Measurements from ENCODE around the gene CDY2A.
"Not testable (repeated sequence)": the region's sequence is repeated elsewhere in the genome, so short reads cannot be mapped to it uniquely, and the experiment has no call there.

Gene CDY2A, protein sequence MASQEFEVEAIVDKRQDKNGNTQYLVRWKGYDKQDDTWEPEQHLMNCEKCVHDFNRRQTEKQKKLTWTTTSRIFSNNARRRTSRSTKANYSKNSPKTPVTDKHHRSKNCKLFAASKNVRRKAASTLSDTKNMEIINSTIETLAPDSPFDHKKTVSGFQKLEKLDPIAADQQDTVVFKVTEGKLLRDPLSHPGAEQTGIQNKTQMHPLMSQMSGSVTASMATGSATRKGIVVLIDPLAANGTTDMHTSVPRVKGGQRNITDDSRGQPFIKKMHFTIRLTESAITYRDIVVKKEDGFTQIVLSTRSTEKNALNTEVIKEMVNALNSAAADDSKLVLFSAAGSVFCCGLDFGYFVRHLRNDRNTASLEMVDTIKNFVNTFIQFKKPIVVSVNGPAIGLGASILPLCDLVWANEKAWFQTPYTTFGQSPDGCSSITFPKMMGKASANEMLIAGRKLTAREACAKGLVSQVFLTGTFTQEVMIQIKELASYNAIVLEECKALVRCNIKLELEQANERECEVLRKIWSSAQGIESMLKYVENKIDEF

DNA sequence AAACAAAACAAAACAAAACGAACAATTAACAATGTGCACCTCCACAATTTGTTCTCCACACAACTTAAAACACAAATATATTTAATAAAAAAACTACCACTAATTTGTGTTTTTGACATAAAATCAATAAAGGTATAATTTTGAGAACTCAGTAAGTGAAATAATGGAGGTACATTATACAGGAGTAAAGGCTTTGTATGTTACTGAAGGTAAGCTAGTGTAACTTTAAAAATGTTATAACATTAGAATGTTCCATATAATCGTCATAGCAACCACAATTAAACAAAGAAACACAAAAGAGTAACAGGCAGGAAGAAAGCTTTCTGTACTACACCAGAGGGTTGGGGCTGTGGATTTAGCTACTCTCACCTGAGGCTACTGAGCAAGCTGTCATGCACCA is at the start of gene CDY2A:
Gene CDY2A, plus strand, starts transcription at position 301 of the 400 bp plus-strand sequence. CDS start 328 bp downstream, outside the sequence.
- CTCF ChIA-PET; DNase-seq (ENCODE audit: extremely low spot score); POLR2A ChIA-PET: not testable (repeated sequence)

DNA sequence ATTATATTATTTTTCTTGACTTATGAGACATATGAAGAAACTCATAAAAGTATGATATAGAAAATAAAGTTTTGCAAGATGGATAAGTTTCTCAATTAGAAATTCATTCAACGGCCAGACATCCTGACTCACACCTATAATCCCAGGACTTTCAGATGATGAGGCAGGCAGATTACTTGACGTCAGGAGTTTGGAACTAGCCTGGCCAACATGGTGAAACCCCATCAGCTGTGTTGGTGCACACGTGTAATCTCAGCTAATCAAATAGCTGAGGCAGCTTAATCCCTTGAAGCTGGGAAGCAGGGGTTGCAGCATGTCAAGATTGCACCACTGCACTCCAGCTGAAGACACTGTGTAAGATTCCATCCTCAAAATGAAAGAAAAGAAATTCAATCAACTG is 28.0 kb upstream of the CDY2A start:
- CTCF ChIA-PET; DNase-seq (ENCODE audit: extremely low spot score); POLR2A ChIA-PET: not testable (repeated sequence)

DNA sequence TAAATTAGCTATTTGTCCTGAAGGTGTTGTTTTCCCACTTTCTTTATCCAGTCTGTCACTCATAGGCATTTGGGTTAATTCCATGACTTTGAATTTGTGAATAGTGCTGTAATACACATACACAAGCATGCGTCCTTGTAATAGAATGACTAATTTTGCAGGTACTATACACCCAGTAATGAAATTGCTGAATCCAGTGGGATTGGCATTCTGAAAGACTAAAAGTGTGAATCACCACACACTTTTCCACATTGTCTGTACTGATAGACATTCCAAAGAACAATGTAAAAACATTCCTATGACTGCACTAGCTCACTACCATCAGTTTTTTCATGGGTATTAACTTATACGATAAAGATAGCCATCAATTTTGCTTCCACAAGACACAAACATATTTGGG is 27.3 kb upstream of the CDY2A start:
- DNase-seq (ENCODE audit: extremely low spot score); POLR2A ChIA-PET; CTCF ChIA-PET: not testable (repeated sequence)

DNA sequence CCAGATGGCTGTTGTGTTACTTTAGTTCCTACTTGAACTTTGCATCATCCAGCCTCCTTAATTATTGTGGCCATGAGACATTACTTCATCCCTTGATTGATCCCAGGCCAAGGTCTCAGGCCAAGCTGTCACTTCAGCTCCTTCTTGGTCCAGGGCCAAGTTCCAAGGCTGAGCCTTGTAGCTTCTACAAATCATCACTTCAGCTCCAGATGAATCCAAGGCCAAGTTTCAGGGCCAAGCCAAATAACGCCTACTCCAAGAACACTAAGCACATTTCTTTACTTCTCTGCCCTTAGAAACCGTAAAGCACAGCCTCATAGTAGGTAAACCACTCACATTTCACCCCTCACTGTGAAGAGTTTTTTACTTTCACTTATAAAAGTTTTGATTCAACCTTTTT is 1.7 kb upstream of the CDY2A start:
- DNase-seq (ENCODE audit: extremely low spot score); CTCF ChIA-PET; POLR2A ChIA-PET: not testable (repeated sequence)

DNA sequence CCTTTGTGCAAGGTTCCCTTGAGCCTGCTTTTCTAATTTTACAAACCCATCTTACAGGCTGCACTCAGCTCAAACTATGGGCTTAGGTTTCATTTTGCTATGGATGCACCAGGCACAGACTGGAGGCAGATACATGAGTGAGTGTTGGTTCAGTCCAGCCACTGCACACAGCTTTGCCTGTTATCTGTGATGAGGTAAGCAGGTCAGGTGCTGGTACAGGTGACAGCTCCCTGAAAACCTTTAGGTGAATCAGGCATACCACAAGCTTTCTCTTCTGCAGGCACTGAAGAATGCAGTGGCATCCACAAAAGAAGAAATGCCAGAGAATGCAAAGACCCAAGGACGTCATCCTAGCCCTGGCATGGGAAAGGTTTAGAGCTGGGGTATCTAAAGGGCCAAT is 3.3 kb downstream of the CDY2A start:
- POLR2A ChIA-PET, CTCF ChIA-PET: not testable (repeated sequence)

DNA sequence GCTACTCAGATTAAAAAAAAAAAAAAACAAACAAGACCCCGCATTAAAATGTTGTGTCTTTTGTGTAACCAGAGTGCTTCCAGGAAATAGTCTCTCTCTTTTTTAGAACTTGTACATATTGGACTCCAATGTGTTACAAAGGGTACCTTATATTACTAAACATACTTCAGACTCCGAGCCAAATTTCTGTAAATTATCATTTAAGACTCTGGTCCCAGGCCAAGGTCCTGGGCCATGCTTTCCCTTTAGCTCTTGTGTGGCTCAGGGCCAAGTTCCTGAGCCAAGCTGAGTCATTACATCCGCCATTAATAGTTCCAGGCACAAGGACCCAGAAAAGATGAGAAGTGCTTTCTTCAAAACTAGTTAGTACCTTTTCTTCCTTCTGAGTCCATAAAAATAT is 4.6 kb downstream of the CDY2A start:
- CTCF ChIA-PET; POLR2A ChIA-PET; DNase-seq (ENCODE audit: extremely low spot score): not testable (repeated sequence)

More for the DNA sequence above, 3.3 kb downstream of the CDY2A start:
- DNase-seq (ENCODE audit: extremely low spot score): not testable (repeated sequence)

DNA sequence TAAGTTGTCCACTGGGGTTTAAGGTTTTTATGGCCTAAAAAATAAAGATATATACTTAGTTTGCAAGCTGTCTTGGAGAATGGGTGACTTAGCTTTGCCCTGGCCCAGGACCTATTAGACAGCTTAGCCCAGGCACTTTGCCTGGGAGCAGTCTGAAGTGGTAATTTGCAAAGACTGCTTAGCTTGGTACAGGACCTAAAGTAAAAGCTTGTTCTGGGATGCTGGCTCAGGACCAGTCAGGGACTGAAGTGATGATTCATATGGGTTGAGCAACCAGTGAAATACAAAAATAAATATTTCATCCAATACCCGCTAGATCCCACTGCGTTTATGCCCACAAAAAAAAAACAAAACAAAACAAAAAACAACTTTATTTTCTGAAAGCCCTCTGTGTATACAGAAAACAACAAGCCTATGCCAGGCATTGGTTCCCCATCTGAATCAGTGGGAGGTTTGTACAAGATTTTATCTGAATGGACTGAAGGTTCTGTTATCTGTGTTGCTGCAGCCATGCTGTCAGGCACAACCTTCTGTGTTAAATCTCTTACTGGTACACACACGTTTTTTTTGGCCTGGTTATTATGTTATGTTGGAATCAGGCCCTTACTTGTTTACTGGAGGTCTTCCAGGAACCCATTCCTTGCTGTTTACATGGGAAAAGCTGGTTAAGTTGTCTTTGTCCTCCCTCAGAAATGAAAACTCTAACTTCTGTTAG is 8.7 kb downstream of the CDY2A start:
- POLR2A ChIA-PET; DNase-seq (ENCODE audit: extremely low spot score); CTCF ChIA-PET: not testable (repeated sequence)

DNA sequence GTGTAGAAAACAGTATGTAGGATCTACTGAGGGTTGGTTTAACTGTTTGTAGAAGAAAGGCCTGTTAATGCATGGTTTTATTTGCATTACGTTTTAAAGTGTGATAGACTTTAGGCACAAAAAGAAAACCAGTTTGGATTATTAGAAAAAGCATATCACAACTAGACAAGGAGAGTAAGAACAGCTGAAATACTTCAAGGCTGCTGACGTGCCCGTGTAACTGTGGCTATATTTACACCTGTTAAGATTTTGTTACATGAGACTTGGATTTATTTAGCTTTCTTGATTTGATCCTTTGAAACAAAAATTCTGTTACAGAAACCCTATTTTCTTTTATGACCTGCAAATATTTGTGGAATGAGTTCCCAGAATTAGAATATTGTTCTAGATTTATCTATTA is 9.3 kb downstream of the CDY2A start:
- CTCF ChIA-PET; DNase-seq (ENCODE audit: extremely low spot score): not testable (repeated sequence)

DNA sequence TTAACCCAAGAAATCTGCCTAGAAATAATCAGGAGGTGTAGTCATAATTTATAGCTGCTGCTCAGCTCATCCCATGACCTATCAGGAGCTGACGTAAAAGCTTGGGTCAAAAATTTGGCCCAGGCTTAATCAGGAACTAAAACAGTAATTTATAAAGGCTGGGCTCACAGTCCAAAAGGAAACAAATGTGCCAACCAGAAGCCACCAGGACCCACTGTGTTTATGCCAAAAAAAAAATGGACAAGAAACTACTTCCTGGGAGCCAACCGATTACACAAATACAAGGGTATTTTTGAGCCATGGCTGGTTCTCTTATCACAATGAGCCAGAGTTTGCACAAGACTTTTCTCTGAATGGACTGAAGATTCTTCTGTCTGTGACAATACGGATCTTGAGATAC is 19.4 kb downstream of the CDY2A start:
- CTCF ChIA-PET, POLR2A ChIA-PET: not testable (repeated sequence)

More for the DNA sequence above, 9.3 kb downstream of the CDY2A start:
- POLR2A ChIA-PET: not testable (repeated sequence)

DNA sequence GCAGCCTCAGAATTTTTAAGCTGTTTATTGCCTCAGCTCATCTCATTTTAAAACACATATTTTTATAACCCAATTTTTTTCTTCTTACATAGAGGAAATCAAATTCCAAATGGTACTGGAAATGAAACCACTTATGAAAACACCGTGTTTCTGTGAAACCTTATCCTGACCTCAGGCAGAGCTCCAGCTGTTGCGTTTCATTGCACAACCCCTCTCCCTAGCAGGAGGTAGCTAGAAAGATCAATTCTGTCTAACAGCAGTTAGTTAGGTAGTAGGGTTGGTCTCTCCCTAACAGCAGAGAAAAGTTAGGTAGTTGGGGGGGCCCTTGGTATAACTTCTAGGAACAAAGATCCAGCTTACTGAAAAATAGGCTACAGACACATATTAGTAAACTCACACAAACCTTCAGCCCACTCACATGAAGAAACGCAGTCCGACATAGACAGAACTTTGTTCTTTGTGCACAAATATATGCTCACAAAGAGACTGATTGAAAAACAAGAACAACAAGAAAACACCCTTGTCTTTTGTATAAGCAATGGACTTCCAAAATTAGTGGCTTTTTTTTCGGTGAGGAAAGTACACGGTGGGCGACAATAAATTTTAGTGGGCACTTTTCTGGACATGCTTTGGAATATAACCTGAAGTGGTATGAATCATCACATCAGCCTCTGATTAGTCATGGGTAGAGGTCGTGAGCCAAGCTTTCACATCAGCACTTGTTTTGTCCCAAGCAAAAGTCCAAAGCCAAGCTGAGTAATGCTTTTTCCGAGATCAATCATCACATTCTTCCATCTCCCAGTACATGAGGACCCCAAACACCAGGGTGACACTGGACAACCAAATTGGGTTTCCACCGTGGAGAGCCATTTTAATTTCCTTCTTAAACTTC is 22.8 kb downstream of the CDY2A start:
- POLR2A ChIA-PET; DNase-seq (ENCODE audit: extremely low spot score); CTCF ChIA-PET: not testable (repeated sequence)

More for the DNA sequence above, 19.4 kb downstream of the CDY2A start:
- DNase-seq (ENCODE audit: extremely low spot score): not testable (repeated sequence)

DNA sequence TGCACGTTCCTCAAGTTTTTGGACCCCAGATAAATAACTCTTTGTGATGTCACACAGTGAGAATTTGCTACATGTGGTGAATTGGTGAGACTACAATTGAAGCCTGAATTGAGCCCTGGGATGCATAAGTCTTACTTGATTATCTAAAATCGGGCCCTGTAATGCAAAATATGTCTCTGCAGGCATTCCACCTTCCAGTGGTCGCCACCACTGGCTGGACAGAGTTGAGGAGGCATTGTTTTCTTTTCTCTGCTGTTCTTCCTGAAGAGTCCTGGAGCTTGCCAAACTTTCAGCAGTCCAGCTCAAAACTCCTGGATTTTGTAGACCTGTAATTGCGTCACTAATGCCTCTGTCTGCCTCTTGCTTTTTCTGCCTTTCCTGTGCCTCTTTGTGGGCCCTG is 23.5 kb downstream of the CDY2A start:
- CTCF ChIA-PET; DNase-seq (ENCODE audit: extremely low spot score); POLR2A ChIA-PET: not testable (repeated sequence)

DNA sequence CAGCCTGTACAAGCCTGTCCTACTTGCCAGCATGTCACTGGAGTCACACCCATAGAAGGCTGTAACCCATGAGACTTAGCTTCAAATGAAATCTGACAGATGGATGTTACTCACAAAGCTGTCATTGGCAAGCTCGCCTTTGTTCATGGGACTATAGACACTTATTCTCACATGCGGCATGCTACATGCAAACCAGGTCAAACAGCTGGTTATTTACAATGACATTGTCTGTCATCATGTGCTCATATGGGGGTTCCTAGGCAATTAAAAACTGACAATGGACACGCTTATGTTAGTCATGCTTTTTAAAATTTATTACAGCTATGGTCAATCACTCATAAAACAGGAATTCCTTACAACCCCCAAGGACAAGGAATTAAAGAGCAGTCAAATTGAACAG is 30.9 kb downstream of the CDY2A start:
- POLR2A ChIA-PET; CTCF ChIA-PET; DNase-seq (ENCODE audit: extremely low spot score): not testable (repeated sequence)

DNA sequence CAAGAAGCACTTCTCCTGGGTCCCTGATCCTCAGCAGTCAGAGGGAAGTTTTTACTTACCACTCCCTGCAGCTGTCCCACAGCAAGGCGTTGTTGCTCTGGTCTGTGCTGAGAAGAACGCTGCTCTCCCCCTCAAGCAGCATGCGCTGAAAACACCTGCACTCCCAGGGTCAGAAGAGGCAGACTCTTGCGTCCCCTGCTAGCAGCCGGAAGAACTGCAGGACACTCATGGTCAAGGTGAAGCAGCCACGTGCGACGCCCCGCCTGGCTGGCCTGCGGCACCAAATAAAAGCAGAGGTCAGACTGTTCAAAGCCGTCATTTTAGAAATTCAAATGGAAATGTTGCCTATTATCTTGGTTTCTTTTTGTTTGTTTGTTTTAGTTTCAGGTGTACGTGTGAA is 47.9 kb downstream of the CDY2A start:
- POLR2A ChIA-PET; DNase-seq (ENCODE audit: extremely low spot score); CTCF ChIA-PET: not testable (repeated sequence)
